ENCODE measurements around the gene SHANK1. TPM values are rescaled to one million over a fixed set of nuclear protein-coding genes. Genes with fewer than 3 reads are reported as not detected.
"Not testable (repeated sequence)": the region's sequence is repeated elsewhere in the genome, so short reads cannot be mapped to it uniquely, and the experiment has no call there.

Gene SHANK1
- total and polyA plus RNA-seq, 2 donors (not counting 3 experiments of a cell fraction or from before 2014, with no cell fraction given), result 0.66 to 1.9 TPM

DNA sequence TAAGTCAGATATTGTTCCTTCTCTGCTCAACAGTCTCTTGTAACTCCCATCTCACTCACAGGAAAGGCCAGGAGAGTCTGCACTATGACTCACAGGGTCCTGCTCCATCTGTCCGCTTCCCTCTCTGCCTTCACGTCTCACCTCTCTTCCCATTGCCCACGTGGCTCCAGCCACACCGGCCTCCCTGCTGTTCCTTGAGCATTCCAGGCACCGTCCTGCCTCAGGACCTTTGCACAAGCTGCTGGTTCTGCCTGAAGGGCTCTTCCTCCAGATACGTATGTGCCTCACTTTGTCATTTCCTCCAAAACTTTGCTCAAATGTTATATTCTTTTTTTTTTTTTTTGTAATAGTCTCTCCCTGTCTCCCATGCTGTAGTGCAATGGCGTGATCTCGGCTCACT is 36.6 kb upstream of the SHANK1 start:
- H3K27me3 ChIP-seq (ENCODE audit: control insufficient read depth in 2 of 2, insufficient read depth in 2 of 2, low read length in 2 of 2); H3K4me1 ChIP-seq (ENCODE audit: control insufficient read depth, extremely low read depth, insufficient read depth, low read length); intact Hi-C loops (cut with micrococcal nuclease); H3K27ac ChIP-seq (ENCODE audit: insufficient read depth, low read depth, low read length); H3K9me3 ChIP-seq (replicated peaks; ENCODE audit: control insufficient read depth, insufficient read depth, low read length); H3K4me3 ChIP-seq (replicated peaks in 1 of 3; ENCODE audit: insufficient read depth in 1 of 3, low read depth in 1 of 3, low read length in 3 of 3); H3K79me2 ChIP-seq (ENCODE audit: control insufficient read depth, insufficient read depth, low read length); H3K36me3 ChIP-seq (ENCODE audit: control insufficient read depth in 2 of 2, extremely low read depth in 1 of 2, insufficient read depth in 2 of 2, low read length in 2 of 2); POLR2A ChIA-PET; dilution Hi-C loops (cut with MboI; ENCODE audit: extremely low pct_ligation_motif_present, low sequenced_read_pairs); CTCF ChIA-PET; H3K9ac ChIP-seq (replicated peaks; ENCODE audit: extremely low read depth, insufficient read depth, low read length); H3K9me1 ChIP-seq (replicated peaks; ENCODE audit: control insufficient read depth, extremely low read depth, insufficient read depth, low read length); H3K4me2 ChIP-seq (ENCODE audit: insufficient read depth, low read length); H4K20me1 ChIP-seq (replicated peaks; ENCODE audit: control insufficient read depth, extremely low read depth, insufficient read depth, low read length); DNase-seq (ENCODE audit: low read depth, low spot score); BruUV-seq (replicated peaks); H2AFZ ChIP-seq (ENCODE audit: low read depth, low read length): not testable (repeated sequence)
- FAIRE-seq, result peak; percentile 69

DNA sequence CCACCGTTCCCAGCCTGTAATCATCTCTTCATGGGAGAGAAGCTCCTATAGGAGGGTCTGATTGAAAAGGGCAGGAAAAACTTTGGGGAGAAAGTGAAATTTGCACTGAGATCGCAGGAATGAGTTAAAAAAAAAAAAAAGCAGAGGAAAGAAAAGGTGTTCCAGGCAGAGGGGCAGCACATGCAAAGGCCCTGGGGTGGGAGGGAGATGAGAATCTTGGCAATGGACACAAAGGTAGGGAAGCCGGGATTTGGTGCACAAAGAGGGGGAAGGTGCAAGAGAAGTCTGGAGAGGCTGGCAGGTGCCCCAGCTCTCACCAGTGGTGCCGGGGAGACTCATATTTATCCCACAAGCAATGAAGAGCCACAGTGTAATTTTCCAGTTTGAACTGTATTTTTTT is 34.3 kb upstream of the SHANK1 start:
- dilution Hi-C loops (cut with MboI; ENCODE audit: extremely low pct_ligation_motif_present, low sequenced_read_pairs) (no loop called here), intact Hi-C loops (cut with micrococcal nuclease) (no loop called here)
- H3K27ac ChIP-seq (ENCODE audit: insufficient read depth, low read depth, low read length), result no peak overlapping the region
- ChIA-PET POLR2A (no interaction called here), CTCF (interaction anchor here (0.7 to 3.6 kb wide), 6 partner anchors 10 to 41 kb away, joined by 3 to 28 read pairs (median 4); no protein-coding TSS in a partner anchor)
- H3K4me3 ChIP-seq (replicated peaks in 1 of 3; ENCODE audit: insufficient read depth in 1 of 3, low read depth in 1 of 3, low read length in 3 of 3), result no peak overlapping the region
- TF ChIP-seq POLR2A (IDR thresholded peaks at IDR 0.05; ENCODE audit: low read depth, low read length), result no peak
- TF ChIP-seq EZH2 (IDR thresholded peaks at IDR 0.05; ENCODE audit: borderline replicate concordance, low read depth, low read length, severe bottlenecking), result no peak
- no peak for TF ChIP-seq FOS (IDR thresholded peaks at IDR 0.05; ENCODE audit: borderline replicate concordance, insufficient read depth, low read length)
- TF ChIP-seq, protein P1, sequence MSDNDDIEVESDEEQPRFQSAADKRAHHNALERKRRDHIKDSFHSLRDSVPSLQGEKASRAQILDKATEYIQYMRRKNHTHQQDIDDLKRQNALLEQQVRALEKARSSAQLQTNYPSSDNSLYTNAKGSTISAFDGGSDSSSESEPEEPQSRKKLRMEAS (IDR thresholded peaks at IDR 0.05; ENCODE audit: insufficient read depth, insufficient read length), result no peak
- no peaks in the 10 kb centered on the region for H3K9me3 ChIP-seq (replicated peaks; ENCODE audit: control insufficient read depth, insufficient read depth, low read length)
- H3K79me2 ChIP-seq (ENCODE audit: control insufficient read depth, insufficient read depth, low read length), result no peaks in the 10 kb centered on the region
- DNase-seq (ENCODE audit: low read depth, low spot score), result no peak
- no peak overlapping the region for H2AFZ ChIP-seq (ENCODE audit: low read depth, low read length)
- no peaks in the 10 kb centered on the region for H3K4me1 ChIP-seq (ENCODE audit: control insufficient read depth, extremely low read depth, insufficient read depth, low read length)
- no peak overlapping the region for H3K9ac ChIP-seq (replicated peaks; ENCODE audit: extremely low read depth, insufficient read depth, low read length)
- H3K27me3 ChIP-seq (ENCODE audit: control insufficient read depth in 2 of 2, insufficient read depth in 2 of 2, low read length in 2 of 2), result peaks cover 0 to 1% of the 10 kb centered on the region in 2 experiments
- no peak overlapping the region for H3K4me2 ChIP-seq (ENCODE audit: insufficient read depth, low read length)
- no peaks in the 10 kb centered on the region for H3K36me3 ChIP-seq (ENCODE audit: control insufficient read depth in 2 of 2, extremely low read depth in 1 of 2, insufficient read depth in 2 of 2, low read length in 2 of 2)
- FAIRE-seq, result no peak
- H3K9me1 ChIP-seq (replicated peaks; ENCODE audit: control insufficient read depth, extremely low read depth, insufficient read depth, low read length), result no peaks in the 10 kb centered on the region
- BruUV-seq (replicated peaks), result no TSS peak
- no peaks in the 10 kb centered on the region for H4K20me1 ChIP-seq (replicated peaks; ENCODE audit: control insufficient read depth, extremely low read depth, insufficient read depth, low read length)

Measured in endothelial cell of umbilical vein (primary cell).